ENCODE results near the gene SMCO2. TPM values are rescaled to one million over a fixed set of nuclear protein-coding genes. Genes with fewer than 3 reads are reported as not detected.

SMCO2 gene
- total and polyA plus RNA-seq, 2 of the 8 experiments (the other 6 are each of a cell fraction or from before 2014, with no cell fraction given) = 0.24 to 0.80 TPM

- no peak overlapping the region for H3K27ac ChIP-seq (ENCODE audit: low read depth, low read length)
- H4K5ac ChIP-seq (ENCODE audit: insufficient read length, low read depth, low read length) = no peak overlapping the region
- H2BK20ac ChIP-seq (ENCODE audit: low read length) = no peak overlapping the region
- no peak overlapping the region for H3K56ac ChIP-seq (replicated peaks; ENCODE audit: insufficient read length, low read depth, low read length)
- H3K36me3 ChIP-seq (ENCODE audit: control insufficient read depth in 2 of 4, insufficient read depth in 4 of 4, low read length in 3 of 4) = no peaks in the 10 kb centered on the region
- no peaks in the 10 kb centered on the region for H4K20me1 ChIP-seq (replicated peaks in 1 of 2; ENCODE audit: control insufficient read depth in 1 of 2, insufficient read depth in 2 of 2, low read length in 2 of 2)
- H3K9me3 ChIP-seq (ENCODE audit: insufficient read depth in 2 of 2, low read depth in 1 of 2, low read length in 1 of 2) = no peaks in the 10 kb centered on the region
- H3K79me2 ChIP-seq (ENCODE audit: control insufficient read depth in 1 of 2, insufficient read depth in 2 of 2, low read length in 2 of 2) = no peaks in the 10 kb centered on the region
- H2BK15ac ChIP-seq (ENCODE audit: low read length) = no peak overlapping the region
- no peak overlapping the region for H2AFZ ChIP-seq (ENCODE audit: low read length)
- no peaks in the 10 kb centered on the region for H3K27me3 ChIP-seq (replicated peaks in 1 of 4; ENCODE audit: control insufficient read depth in 3 of 4, extremely low read depth in 1 of 4, insufficient read depth in 3 of 4, low read length in 3 of 4)
- H3K23ac ChIP-seq (ENCODE audit: insufficient read length) = no peak overlapping the region
- H3K4me2 ChIP-seq (ENCODE audit: insufficient read depth in 1 of 2, low read depth in 2 of 2, low read length in 2 of 2) = no peak overlapping the region
- no peaks in the 10 kb centered on the region; a peak in 2 of 7 replicates for H3K4me1 ChIP-seq (replicated peaks in 1 of 4; ENCODE audit: control insufficient read depth in 3 of 4, insufficient read depth in 4 of 4, low read length in 3 of 4)
- WGBS, 2 experiments (ENCODE audit: extremely low coverage in 1 of 2, insufficient coverage in 1 of 2, insufficient read length in 1 of 2, insufficient replicate concordance in 2 of 2, low coverage in 1 of 2, low lambda C conversion rate in 2 of 2, missing lambda C conversion rate in 1 of 2) = 79% methylated on average over 2 of the region's 2 CpGs; no CpG with 5 or more reads in 1 of the 2 experiments
- H2BK5ac ChIP-seq (ENCODE audit: low read depth, low read length) = no peak overlapping the region
- H2AK5ac ChIP-seq (ENCODE audit: low read depth, low read length) = no peak overlapping the region
- H4K91ac ChIP-seq (replicated peaks; ENCODE audit: insufficient read length, low read length) = no peak overlapping the region
- no peaks in the 10 kb centered on the region for H3K79me1 ChIP-seq (ENCODE audit: low read depth, low read length)
- H3K4ac ChIP-seq (replicated peaks; ENCODE audit: insufficient read length, low read depth, low read length) = no peak overlapping the region
- H2BK120ac ChIP-seq (replicated peaks; ENCODE audit: low read depth, low read length) = no peak overlapping the region
- ChIA-PET CTCF (ENCODE audit: partially characterized antibody) (interaction anchor here (0.6 to 1.3 kb wide), 4 partner anchors 10 to 126 kb away, joined by 3 to 5 read pairs (median 3); no protein-coding TSS in a partner anchor), POLR2A (ENCODE audit: partially characterized antibody) (no interaction called here)
- H3K4me3 ChIP-seq (ENCODE audit: extremely low read depth in 1 of 4, insufficient read depth in 2 of 4, low read depth in 3 of 4, low read length in 4 of 4) = no peak overlapping the region
- DNase-seq (ENCODE audit: low read depth in 1 of 2, low spot score in 2 of 2) (no peak), FAIRE-seq (no peak)
- no peak overlapping the region for H3K14ac ChIP-seq (ENCODE audit: insufficient read length)
- no peak overlapping the region for H3K18ac ChIP-seq (ENCODE audit: extremely low read depth, low read length)
- no peaks in the 10 kb centered on the region for H3K23me2 ChIP-seq (ENCODE audit: low read depth, low read length)
- H4K8ac ChIP-seq (ENCODE audit: extremely low read depth, insufficient read depth, low read length) = no peak overlapping the region
- no peak overlapping the region for H2BK12ac ChIP-seq (ENCODE audit: low read depth, low read length)
- H3K9ac ChIP-seq (replicated peaks in 1 of 4; ENCODE audit: extremely low read depth in 1 of 4, low read depth in 3 of 4, low read length in 3 of 4) = no peak overlapping the region
- TF ChIP-seq EZH2 (IDR thresholded peaks at IDR 0.05; ENCODE audit: low read depth, low read length, severe bottlenecking) (no peak), CTCF (IDR thresholded peaks at IDR 0.05; ENCODE audit: control extremely low read depth in 1 of 3, insufficient read depth in 1 of 3, low read depth in 1 of 3, low read length in 3 of 3) (no peak), KDM1A (IDR thresholded peaks at IDR 0.05; ENCODE audit: borderline replicate concordance, low read length) (no peak), EP300 (IDR thresholded peaks at IDR 0.05; ENCODE audit: borderline replicate concordance in 1 of 2, low read depth in 2 of 2, low read length in 2 of 2) (no peak), EGR1 (IDR thresholded peaks at IDR 0.05; ENCODE audit: borderline replicate concordance, low read depth, low read length) (no peak), ASH2L (IDR thresholded peaks at IDR 0.05; ENCODE audit: low read length) (no peak), GTF2F1 (IDR thresholded peaks at IDR 0.05; ENCODE audit: borderline replicate concordance, low read depth, low read length) (no peak), CBX5 (IDR thresholded peaks at IDR 0.05; ENCODE audit: low read depth, low read length) (no peak), ATF3 (IDR thresholded peaks at IDR 0.05; ENCODE audit: insufficient read depth, low read depth, low read length) (no peak), HDAC2 (IDR thresholded peaks at IDR 0.05; ENCODE audit: borderline replicate concordance in 1 of 2, low read depth in 2 of 2, low read length in 2 of 2) (no peak)
Measured at GRCh38 chr12:27505109-27505508, 58.6 kb downstream of the SMCO2 start.

All from H1 (cell line).